Measurements from ENCODE around the gene NAPB.

- no peak for TF ChIP-seq EP300 (IDR thresholded peaks at IDR 0.05)
- no peak for TF ChIP-seq POLR2AphosphoS5 (IDR thresholded peaks at IDR 0.05)
- TF ChIP-seq POLR2A (IDR thresholded peaks at IDR 0.05) = no peak
- no peak for TF ChIP-seq CTCF (IDR thresholded peaks at IDR 0.05)
Measured at GRCh38 chr20:23412026-23412425, 9.3 kb downstream of the NAPB start.

All from sigmoid colon (tissue), 4 donors.